Measurements from ENCODE around the gene ASPM.
A peak's percentile ranks its signal among the peaks of the same experiment; 100 is the strongest.

ASPM gene, protein sequence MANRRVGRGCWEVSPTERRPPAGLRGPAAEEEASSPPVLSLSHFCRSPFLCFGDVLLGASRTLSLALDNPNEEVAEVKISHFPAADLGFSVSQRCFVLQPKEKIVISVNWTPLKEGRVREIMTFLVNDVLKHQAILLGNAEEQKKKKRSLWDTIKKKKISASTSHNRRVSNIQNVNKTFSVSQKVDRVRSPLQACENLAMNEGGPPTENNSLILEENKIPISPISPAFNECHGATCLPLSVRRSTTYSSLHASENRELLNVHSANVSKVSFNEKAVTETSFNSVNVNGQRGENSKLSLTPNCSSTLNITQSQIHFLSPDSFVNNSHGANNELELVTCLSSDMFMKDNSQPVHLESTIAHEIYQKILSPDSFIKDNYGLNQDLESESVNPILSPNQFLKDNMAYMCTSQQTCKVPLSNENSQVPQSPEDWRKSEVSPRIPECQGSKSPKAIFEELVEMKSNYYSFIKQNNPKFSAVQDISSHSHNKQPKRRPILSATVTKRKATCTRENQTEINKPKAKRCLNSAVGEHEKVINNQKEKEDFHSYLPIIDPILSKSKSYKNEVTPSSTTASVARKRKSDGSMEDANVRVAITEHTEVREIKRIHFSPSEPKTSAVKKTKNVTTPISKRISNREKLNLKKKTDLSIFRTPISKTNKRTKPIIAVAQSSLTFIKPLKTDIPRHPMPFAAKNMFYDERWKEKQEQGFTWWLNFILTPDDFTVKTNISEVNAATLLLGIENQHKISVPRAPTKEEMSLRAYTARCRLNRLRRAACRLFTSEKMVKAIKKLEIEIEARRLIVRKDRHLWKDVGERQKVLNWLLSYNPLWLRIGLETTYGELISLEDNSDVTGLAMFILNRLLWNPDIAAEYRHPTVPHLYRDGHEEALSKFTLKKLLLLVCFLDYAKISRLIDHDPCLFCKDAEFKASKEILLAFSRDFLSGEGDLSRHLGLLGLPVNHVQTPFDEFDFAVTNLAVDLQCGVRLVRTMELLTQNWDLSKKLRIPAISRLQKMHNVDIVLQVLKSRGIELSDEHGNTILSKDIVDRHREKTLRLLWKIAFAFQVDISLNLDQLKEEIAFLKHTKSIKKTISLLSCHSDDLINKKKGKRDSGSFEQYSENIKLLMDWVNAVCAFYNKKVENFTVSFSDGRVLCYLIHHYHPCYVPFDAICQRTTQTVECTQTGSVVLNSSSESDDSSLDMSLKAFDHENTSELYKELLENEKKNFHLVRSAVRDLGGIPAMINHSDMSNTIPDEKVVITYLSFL (N-terminal part only)
- long read RNA-seq, donor 1 = 0 reads
- long read RNA-seq, donor 2 = 0 reads
- long read RNA-seq, donor 3 = 0 reads
- long read RNA-seq, donor 4, partial matches to known transcripts = 10 of 10 reads
- long read RNA-seq, donor 4, other reads (novel, unspliced or antisense) = 0 of 10 reads
- long read RNA-seq, donor 5 = 0 reads
- long read RNA-seq, donor 6 = 0 reads
- long read RNA-seq, donor 7, partial matches to known transcripts = 15 of 15 reads
- long read RNA-seq, donor 7, other reads (novel, unspliced or antisense) = 0 of 15 reads
- long read RNA-seq, donor 8 = 0 reads

DNA sequence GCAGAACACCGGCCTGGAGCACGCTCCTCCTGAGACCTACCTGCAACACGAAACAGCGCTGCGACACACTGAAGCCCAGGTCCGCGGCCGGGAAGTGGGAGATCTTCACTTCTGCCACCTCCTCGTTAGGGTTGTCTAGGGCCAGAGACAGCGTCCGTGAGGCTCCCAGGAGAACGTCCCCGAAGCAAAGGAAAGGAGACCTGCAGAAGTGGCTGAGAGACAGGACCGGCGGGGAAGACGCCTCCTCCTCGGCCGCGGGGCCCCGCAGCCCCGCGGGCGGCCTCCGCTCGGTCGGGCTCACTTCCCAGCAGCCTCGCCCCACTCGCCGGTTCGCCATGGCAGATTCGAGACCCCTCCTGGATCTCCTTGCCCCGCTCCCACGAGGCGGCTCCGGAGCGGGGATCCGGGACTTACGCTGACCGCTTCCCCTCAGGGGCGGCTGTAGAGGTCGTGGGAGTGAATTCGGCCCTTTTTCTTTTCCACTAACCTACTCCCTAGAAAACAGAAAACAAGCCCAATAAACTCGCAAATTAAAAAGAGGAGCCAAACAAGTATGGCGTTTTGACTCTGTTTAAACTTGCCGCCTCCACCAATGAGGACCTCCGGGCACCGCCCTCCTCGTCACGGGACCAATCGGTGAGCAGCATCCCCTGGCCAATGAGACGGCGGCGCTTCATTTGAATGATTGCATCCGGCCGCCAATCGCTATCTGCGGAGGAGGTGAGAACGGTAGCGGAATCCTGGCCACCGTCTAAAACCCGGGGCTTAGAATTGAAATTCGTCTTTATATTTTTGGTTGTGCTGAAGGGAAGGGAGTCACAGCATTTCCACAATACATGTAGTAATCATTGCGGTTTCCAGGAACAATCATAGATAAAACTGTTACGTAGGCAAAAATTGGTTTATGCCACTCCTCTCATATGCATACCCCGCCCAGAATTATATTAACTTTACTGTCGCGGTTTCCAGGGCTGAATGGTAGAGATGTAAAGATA, at the start of gene ASPM:
Gene ASPM, minus strand, starts transcription at position 569 of the 995 bp plus-strand sequence. Its CDS starts 232 bp downstream, at position 337.
- peak; percentile 86 for DNase-seq

DNA sequence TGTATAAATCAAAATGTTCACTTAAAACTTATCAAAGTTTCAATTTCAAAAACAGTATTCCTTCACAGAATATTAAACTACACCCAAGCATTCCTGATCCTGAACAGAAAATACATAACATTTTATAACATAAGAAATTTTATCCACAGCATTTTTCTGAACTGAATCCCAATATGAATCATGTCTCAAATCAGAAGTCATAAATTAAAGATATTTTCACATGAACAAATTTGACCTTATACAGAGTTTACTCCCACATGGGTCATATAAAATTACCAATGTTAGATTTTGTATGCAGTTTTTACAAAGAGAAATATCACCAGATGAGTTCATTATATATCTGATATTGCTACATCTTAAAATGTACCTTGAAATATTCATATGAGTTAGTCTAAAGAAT, 48.6 kb upstream of the ASPM start:
- no peak for DNase-seq

DNA sequence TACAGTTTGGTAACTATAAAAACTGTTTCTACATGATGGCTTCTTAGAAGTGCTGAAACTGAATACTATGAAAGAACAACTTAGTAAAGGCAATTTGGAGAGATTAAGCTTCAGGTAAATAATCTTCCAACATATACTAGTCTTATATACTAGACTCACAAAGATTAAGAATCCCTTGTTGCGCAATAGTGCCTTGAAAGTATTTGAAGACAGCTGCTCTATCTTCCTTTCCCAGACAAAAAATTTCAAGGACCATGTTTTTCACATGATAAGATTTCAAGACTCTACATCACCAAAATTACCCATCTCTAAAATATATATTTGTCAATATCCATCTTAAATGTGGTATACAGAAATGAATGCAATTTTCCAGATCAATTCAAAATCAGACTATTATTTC, 37.7 kb upstream of the ASPM start:
- DNase-seq = no peak

DNA sequence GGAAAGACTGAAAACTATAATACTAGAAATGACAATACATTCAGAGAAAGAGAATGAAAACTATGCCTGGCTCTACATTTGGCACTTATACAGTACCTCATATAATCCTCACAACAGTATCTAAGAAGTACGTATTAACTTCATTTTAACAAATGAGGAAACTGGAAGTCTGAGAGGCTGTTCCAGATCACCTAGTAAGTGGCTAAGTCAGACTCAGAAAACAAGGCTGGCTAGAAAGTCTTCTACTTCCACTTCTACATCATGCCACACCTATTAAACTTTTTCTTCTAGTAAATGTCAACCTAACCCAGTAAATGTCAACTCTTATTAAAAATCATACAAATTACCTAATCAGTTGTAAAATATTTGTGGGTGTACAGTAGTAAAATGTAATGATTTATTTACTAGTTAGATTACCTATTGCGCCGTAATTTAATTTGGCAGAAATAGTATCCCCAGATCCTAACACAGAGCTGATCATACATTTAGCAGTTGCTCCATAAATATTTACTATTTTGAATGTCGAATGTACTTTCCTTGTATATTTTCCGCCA, 36.8 kb upstream of the ASPM start:
- no peak for DNase-seq

DNA sequence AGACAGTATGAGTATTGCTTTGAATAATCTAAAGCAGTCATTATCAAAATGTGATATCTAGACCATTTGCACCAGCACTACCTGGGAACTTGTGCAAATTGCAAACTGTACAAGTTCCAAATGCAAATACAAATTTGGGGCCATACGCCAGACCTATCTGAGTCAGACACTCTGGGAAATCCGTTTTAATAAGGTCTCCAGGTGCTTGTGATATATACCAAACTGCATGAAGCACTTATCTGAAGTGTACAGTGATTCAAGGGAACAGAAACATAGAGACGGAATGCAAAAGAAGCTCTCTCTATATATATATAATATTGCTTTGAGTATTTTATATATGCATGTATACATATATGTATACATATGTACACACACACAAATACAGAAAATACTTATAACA, 36.2 kb upstream of the ASPM start:
- DNase-seq = no peak

DNA sequence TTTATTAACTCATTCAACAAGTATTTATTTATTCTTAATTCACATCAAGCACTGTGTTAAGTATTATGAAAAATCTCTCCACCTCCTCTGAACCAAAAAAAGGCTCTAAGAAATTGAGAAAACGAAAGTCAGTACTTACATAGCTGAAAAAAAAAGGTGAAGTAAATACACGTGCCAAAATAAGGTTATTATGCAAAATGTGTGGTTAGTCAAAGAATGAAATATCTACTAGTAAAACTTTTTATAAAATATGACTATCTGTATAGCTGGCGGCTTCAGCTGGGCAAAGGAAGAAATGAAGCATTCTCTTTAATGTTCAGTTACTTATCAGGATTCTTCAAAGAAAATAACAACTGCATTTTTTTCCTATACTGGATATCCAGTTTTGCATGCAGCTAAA, 35.5 kb upstream of the ASPM start:
- no peak for DNase-seq

DNA sequence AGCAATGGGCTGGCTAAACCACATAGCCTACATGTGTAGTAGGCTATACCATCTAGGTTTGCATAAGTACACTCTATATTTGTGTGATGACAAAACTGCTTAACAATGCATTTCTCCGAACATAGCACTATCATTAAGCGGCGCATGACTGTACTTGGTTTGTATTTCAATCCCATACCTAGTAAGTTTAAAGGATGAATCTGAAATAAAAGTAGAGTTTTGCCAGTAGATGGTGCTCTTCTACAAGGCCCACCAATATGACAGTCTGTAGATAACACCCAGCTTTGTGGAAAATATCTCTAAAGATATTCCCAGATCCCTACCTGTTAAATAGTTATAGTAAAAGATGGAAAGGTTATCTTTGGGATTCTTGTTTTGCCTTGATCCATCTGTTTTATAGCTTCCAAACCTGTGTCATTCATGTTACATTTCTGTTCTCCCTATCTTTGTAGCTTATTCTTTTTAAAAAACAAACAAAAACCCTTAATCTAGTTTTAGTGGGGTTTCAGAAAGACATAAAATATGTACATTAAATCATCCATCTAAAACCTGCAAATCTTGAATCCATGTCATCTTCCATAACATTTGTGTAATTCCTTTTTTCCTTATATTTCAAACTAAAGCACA, 33.9 kb upstream of the ASPM start:
- peak; percentile 8 for DNase-seq

DNA sequence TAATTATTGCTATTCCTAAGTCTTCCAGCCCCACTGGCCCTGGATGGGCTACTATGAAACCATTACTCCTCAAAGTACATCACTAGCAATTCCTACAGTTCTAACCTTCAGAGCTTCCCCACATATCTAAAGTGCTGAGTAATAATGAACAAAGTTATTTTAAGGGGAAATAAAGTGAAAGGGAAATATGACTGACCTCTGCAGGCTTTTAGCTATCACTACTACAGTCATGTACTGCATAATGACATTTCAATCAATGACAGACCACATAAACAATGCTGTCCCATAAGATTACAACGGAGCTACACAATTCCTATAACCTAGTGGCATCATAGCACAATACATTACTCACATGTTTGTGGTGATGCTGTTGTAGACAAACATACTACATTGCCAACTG, 32.5 kb upstream of the ASPM start:
- no peak for DNase-seq

DNA sequence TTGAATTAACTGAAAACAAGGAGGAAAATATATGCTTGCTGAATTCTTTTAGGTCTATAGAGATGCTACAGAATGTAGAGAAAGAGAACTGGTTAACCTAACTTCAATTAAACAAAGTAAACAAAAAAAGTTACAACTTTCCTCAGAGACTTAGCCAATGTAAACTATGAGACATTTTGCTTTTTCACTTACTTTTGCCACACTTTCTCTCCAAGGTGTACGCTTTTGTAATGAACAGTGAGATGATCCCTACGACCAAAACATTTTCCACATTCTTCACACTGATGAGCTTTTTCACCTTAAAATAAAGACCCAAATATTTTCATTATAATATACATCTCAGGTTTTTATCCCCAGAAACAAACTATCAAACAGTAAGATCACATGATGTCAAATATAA, 28.3 kb upstream of the ASPM start:
- no peak for DNase-seq

DNA sequence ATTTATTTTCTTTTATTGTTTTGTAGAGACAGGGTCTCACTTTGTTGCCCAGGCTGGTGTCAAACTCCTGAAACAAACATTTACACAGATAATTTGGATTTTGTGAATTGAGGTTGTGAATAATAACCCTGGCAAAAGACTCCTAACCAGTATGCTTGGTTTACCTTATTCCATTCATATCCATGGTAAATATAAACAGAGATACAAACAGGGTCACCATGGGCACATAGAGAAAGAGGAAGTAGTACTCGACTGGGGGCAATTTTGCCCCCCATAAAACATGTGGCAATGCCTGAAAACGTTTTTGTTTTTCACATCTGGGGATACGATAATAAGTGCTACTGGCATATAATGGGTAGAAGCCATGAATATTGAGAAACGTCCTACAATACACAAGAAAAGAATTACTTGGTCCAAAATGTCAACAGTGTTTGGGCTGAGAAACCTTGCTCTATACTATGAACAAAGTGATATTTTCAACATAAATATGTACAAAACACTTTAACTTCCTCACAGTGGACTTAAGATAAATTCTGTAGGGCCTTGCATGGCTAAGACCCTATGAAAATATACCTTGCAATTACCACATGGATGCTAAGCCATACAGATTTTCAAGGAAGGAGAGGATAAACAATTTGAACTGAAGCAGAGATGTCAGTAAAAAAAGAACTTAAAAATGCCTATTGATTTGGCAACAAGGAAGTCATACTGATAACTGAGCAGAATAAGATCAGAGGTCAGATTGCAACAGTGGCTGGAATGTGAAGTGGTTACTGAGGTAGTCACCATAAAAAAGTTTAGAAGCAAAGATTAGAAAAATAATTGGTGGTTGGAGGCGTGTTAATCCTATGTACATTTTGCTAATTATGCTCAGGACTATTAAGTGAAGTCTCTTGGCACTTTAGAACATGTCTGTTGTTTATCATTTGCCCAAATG, 27.4 kb upstream of the ASPM start:
- DNase-seq = no peak

DNA sequence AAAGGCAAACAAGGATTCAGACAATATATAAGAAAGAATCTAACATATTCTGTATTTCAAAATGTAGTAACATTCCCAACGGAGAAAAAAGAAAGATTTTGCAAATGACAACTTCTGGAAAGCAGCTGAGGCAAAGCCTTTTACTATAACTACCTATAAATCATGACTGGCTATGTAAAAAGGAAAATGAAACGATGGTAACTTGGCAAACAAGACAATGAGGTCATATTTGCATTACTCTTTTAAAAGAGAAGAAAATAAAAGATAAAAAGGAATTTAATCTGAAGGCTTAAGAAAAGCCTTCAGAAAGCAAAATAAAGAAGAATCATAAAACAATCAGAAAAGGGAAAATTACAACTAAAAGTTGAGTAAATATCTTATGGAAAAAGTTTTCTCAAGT, 25.1 kb upstream of the ASPM start:
- no peak for DNase-seq

DNA sequence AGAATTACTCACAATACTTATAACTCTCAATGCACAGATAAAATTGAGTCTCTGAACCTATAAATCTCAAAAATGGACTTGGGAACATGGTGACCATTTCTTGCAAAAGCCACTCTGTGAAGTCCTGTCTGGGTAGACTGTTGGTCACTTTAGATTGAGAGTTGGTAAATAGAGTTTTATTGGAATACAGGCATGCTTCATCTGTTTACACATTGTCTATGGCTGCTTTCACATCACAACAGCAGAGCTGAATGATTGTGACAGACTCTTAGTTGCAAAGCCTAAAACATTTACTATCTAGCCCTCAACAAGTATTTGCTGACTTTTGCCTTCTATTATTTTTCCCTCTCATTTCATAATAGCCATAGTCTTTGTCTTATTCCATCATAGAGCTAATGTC, 24.1 kb upstream of the ASPM start:
- DNase-seq = no peak

DNA sequence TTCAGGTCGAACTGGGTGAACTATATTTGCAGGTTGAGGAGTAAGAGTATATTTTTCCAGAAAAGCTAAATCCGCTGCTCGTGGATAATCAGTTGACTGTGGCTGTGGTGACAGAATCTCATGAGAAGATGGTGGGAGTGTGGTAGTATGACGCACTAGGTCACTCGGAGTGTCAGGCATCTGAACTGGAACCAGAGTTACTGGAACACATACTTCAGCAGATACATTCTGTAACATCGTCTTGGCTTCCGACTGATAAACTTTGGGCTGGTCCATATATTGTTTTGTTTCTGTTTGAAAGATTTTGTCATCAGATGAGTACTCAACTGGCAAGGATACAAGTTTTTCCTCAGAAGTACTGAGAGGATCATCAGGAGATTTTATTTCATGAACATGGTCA, 13.0 kb upstream of the ASPM start:
- no peak for DNase-seq

DNA sequence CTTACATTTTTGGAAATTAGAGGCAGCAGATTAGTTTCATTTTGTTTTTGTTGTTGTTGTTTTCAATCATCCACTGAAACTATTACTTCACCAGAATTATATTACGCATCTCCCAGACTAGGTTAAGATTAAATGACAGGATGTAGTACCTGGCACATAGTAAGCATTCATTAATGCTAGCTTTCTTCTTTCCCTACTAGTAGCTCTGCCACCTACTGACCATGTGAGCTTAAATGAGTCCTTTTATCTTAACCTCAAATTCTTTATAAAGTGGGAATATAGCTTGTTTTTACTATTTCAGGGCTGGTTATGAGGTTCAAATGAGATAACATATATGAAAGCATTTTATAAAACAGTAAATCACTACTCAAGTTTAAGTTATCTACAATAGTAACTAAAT, 10.2 kb upstream of the ASPM start:
- DNase-seq = no peak

DNA sequence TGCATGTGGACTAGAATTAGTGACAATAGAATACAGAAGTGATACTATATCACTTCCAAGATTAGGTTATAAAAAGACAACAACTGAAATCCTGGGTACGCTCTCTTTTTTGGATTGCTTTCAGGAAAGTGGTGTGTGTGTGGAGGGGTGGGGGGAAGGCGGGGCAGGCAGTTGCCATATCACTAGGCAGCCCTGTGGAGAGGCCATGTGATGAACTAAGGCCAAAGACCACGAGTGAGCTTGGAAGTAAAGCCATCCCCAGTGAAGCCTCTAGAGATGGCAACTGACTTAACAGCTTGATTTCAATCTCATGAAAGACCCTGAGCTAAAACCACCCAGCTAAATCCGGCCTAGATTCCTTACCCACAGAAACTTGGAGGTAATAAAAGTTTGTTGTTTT, 6.2 kb upstream of the ASPM start:
- DNase-seq = no peak

DNA sequence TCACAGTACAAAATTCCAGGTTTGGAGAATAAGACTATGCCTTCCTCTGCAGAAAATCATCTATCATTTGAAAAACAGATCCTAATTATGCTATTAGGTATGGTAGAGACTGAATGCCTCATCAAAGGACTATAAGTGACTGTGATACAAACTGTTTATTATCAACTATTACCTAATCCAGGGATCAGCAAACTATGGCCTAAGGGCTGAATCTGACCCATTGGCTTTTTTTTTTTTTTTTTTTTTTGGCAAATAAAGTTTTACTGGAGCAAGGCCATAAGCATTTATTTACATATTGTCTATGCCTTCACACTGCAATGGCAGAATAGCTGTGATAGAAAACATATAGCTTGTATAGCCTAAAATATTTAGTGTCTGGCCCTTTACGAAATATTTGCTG, 4.7 kb upstream of the ASPM start:
- DNase-seq = no peak

DNA sequence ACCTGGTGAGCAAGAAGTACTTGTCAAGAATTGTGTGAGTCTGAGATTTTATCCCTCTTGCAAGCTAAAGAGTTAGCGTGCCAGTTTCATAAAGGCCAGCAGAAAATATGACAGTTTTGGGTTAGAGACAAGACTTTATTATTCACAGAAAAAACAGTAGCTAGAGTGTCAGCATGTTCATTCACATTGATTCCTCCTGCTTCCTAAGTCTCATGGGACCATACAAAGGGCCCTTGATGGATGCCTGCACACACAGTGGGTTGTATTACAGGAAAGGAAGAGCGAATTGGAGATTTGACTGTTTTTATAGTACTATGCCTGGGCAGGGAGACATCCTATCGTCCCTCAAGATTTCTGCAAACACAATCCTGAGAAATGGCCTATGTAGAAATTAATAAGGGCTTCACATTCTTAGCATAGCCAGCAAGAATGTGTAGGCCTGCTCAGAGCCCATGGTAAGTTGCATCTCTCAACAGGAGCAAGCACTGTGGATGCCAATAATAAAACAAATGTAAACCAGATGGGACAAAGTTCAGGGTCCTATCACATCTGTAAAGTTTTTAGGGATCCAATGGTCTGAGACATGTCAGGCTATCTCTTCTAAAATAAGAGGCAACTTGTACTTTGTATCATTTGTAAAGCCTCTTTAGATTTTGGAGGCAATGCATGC, 4.0 kb upstream of the ASPM start:
- no peak for DNase-seq

DNA sequence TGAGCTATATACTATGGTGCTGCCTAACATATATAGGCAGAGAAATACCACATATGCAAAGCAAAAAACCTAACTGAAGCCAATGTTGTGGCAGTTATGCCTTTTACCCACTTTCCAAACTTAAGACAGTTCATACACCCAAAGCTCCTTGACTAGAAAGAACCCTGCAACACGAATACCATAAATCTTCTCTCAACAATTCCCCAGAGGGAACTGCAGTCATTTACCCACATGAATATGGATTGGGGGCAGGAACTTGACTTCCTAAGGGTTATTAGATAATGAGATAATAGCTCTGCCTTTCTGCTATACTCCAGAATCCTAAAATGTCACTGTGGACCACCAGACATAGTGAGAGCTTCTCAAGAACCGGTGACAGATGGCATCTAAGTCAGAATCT, 2.9 kb upstream of the ASPM start:
- no peak for DNase-seq

Measured in right kidney (tissue), 9 donors.